Globus pallidus (tissue), 1 donor: ENCODE results near the gene NNT.
"Not testable (repeated sequence)": the region's sequence is repeated elsewhere in the genome, so short reads cannot be mapped to it uniquely, and the experiment has no call there.

Source experiments
- DNase-seq: peaks from one replicate; pipeline ENCODE4 v3.0.0-alpha.2; 2015; ENCODE audit warnings: low spot score

NNT gene

GRCh38 chr5:43602461-43603343 lies at the start of gene NNT:
NNT (plus strand) TSS chr5:43603180; CDS start chr5:43609196, 6,016 bp downstream.
- DNase-seq: peak; percentile 65

GRCh38 chr5:43553381-43553780 lies 49.6 kb upstream of the NNT start:
- no peak for DNase-seq

- no peak for DNase-seq
Measured at GRCh38 chr5:43554497-43554896, 48.5 kb upstream of the NNT start.

GRCh38 chr5:43555895-43556606 lies 46.9 kb upstream of the NNT start:
- peak; percentile 27 for DNase-seq

- DNase-seq: not testable (repeated sequence)
Measured at GRCh38 chr5:43556607-43556856, 46.4 kb upstream of the NNT start.

GRCh38 chr5:43556857-43557542 lies 46.0 kb upstream of the NNT start, which contains the start of gene PAIP1:
PAIP1 (minus strand) TSS chr5:43557077; CDS start chr5:43556846, 231 bp downstream.
- peak; percentile 76 for DNase-seq

- no peak for DNase-seq
Measured at GRCh38 chr5:43560128-43560527, 42.9 kb upstream of the NNT start.

- DNase-seq: no peak
Measured at GRCh38 chr5:43561356-43561755, 41.6 kb upstream of the NNT start.

- DNase-seq: no peak
Measured at GRCh38 chr5:43563321-43563720, 39.7 kb upstream of the NNT start.

- no peak for DNase-seq
Measured at GRCh38 chr5:43564289-43564850, 38.6 kb upstream of the NNT start.

- no peak for DNase-seq
Measured at GRCh38 chr5:43565043-43565442, 37.9 kb upstream of the NNT start.

GRCh38 chr5:43567967-43568366 lies 35.0 kb upstream of the NNT start:
- DNase-seq: no peak

GRCh38 chr5:43569236-43569746 lies 33.7 kb upstream of the NNT start:
- DNase-seq: no peak

GRCh38 chr5:43570450-43571158 lies 32.4 kb upstream of the NNT start:
- DNase-seq: no peak

- no peak for DNase-seq
Measured at GRCh38 chr5:43571237-43571636, 31.7 kb upstream of the NNT start.

- DNase-seq: no peak
Measured at GRCh38 chr5:43572357-43572756, 30.6 kb upstream of the NNT start.

GRCh38 chr5:43573058-43573457 lies 29.9 kb upstream of the NNT start:
- no peak for DNase-seq

- not testable (repeated sequence) for DNase-seq
Measured at GRCh38 chr5:43580402-43581210, 22.4 kb upstream of the NNT start.

- no peak for DNase-seq
Measured at GRCh38 chr5:43581398-43581797, 21.6 kb upstream of the NNT start.

GRCh38 chr5:43582082-43583005 lies 20.6 kb upstream of the NNT start:
- no peak for DNase-seq
